Measurements from ENCODE around the gene LRRK1.

The LRRK1 gene

DNA sequence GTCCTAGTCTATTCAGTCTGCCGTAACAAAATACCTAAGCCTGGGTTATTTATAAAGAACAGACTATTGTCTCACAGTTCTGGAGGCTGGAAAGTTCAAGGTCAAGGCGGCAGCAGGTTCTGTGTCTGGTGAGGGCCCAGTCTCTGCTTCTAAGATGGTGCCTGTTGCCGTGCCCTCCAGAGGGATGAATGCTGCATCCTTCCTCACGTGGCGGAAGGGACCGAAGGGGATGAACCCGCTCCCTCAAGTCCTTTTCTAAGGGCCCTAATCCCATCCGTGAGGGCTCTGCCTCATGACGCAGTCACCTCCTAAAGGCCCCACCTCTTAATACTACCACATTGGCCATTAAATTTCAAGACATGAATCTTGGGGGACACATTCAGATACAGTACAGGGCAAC, 199.0 kb downstream of the LRRK1 start:
- no peak for DNase-seq

DNA sequence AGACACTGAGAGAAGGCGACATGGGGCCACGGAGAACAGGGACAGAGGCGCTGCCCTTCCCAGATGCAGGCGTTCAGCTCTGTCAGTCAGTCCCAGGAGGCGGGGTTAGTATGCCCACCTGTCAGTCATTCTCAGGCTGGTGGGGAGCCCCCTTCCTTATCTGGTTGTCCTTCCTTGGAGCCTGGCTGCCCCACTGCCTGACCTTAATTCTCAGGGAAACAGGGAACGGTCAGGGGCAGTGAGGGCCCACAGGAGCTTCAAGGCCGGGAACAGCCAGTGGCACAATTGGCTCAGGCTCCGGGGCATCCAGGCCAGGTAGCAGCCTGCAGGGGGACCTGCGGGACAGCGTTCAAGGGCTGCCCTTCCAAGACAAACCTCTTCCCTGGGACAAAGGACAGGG, 199.5 kb downstream of the LRRK1 start:
- no peak for DNase-seq

DNA sequence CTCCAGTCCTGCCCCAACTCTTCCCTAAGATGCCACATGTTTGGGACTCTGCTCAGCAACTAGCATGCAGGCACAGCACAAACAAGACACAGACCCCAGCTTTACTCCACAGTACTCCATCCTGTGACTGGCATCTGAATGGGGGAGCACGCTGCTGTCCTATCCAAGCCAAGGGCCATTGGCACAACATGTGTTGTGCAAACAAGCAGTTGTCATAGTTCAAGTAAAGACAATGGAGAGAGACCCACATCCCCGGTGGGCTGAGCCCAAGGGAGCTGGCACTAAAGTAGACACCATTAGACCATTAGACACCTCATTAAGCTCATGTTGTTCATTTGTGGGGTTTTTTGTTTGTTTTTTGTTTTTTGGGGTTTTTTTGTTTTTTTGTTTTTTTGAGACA, 200.0 kb downstream of the LRRK1 start:
- DNase-seq = no peak

Measured in CD4-positive, alpha-beta T cell treated with Interleukin-4 for 1 hour (primary cell).